C4-2B (cell line): ENCODE data around the gene MRPL1.

Experiments used
- CTCF ChIP-seq: fragments of 450-650 bp; conservative IDR thresholded peaks from 2 replicates; pipeline ENCODE4 v1.5.1; 2017; ENCODE audit warnings: mild to moderate bottlenecking
- ZFX ChIP-seq: fragments of 450-650 bp; IDR thresholded peaks from 2 replicates; pipeline ENCODE4 v1.6.1; 2017

- TF ChIP-seq CTCF (no peak), ZFX (no peak)
These were observed 40.6 kb downstream of the MRPL1 start for GRCh38 chr4:77903186-77903585.
